Stimulated activated CD4-positive, alpha-beta T cell treated with anti-CD3 and anti-CD28 coated beads, Interleukin-4, amount 100 ng/mL, for 48 hours (primary cell): Measurements from ENCODE around the gene NTS.

Experiments
- DNase-seq, 2 donors: peaks; one replicate each; pipeline ENCODE4 v3.0.0-alpha.2; 2020; ENCODE audit warnings: low read depth in 2 of 2

The NTS gene

GRCh38 chr12:85874031-85874461, at the start of gene NTS:
Gene NTS, plus strand, starts transcription at chr12:85874295. Its CDS starts 109 bp downstream, at chr12:85874404.
- DNase-seq = no peak

DNA sequence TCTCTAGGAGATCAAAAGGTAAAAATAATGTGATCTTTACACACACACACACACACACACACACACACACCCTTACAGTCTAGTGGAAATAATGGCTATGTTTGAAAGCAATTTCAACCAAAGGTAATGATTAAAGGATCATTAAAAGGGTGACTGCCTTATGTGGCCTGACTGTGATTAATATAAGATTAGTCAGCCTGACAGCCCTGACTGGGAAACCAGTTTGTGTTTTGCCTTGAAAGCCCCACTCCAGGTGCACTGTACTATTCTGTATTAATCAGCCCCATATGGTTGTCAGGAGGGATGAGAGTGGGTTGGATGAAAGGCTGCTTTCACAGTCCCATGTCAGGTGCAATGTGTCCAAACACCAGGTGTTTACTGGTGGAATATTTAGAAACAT, 48.3 kb upstream of the NTS start:
- no peak for DNase-seq

DNA sequence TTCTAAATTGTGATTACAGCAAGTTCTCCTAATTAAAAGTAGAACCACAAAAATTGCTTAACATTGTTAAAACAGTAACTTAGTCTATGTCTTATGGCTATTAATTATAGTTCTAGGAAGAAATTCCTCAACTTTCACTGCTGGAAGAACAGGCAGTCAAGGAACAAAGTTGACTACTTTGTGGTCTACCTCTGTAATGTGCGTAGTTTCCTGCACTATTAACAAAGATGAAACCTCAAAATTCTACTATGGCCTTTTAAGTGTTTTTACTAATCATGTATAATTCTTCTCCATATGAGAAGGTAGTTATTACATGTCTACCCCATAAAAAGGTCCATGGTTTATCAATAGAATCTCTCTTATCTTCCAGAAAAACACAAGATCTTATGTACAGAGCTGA, 45.5 kb upstream of the NTS start:
- DNase-seq = no peak

GRCh38 chr12:85829391-85829790, 44.7 kb upstream of the NTS start:
- no peak for DNase-seq

DNA sequence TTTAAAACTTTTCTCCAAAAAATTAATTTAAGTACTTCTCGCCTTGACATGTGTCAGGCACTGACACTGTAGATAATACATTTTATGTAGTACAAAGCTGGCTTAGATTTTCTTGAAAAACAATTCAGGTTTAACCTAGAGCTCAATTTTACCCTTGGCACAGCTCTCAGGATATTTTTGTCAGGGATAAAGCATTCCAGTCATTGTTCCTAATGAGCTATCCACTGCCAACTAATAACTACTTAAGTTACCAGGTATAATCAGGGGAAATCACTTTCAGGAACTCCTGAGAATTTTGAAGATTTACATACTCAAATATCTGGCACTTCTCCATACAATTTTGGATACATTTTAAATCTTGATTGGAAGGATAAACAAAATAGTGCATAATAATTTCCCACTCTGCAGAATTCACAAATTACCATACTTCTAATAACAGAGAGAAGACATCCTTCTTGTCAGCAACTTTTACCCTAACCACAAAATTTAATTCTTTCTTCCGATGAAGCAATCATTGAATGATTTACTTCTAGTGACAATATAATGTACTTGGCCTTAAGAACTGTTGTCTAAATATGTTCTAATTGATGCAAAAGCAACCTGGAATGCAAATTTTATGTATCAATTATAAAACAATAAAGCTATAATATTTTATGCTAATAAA, 42.6 kb upstream of the NTS start:
- no peak for DNase-seq

DNA sequence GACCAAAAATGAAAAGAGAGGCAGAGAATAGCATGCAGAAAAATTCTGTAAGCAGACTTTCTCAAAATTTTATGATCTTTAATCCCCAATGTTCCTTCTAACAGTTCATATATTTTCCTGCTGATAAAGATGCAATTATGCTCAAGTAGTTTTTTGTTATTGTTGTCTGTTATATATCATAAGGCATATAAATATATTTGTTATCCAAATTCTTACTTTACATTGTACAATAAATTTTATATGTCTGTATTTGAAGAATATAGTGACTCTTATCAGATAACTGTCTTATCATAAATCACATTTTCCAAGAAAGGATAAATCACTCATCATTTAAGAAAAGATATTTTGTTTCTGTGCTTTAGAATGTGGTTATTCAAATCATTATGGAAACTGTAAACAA, 40.5 kb upstream of the NTS start:
- no peak for DNase-seq

DNA sequence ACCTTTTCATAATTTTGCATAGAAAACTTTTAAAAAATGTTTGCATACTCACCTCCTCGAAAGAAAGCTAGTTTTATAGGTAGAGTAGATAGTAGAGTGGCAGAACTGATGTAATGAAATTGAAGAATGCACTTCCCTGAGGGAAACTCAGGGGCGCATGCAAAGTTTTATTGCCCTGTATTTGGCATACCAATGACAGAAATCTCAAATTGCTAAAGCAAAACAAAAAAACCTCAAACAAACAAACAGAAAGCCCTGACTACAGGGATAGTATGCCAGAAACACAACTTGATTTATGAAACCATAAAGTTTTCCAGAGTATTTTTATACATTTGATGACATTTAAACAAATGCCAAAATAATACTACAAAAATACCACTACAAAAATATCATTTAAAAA, 39.7 kb upstream of the NTS start:
- no peak for DNase-seq

GRCh38 chr12:85835426-85836196, 38.5 kb upstream of the NTS start:
- DNase-seq = no peak

DNA sequence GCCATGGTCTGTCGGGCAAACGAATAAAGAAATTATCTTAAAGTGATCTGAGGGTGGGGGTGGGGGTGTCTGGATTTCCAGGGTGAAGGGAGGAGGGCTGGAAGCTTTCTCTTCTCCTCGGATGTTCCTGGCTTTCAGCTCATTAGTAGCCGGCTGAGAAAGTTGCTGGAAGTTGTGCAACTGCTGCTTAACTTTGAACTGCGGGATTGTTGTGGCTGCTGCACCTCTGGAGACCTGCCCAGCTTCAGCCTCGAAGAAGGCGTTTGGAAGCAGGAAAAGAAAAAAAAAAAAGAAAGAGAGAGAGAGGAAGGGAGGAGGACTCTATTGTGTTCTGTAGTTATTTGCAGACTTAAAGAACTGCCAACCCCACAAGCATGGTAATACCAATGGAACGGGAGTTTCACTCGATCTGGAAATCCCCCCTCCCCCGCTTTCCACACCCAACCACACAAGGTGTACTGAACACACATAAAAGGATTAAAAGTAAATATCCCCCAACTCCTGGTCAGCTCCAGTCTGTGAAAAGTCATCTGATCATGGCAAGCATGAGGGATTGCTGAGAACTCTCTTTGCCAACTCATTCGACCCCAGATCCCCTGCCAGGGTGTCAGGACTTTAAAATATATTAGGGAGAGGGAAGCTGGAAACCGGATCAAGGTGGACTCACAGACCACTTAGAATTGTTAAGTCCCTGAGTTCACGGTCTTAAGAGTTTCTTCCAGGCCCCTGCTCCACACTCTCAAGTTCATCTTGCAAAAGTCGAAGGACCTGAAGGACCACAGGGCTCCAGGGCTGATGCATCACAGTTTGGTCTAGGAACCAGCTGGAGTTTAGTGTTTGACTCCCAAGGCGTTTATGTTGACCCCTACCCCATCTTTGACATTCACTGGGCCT, 37.7 kb upstream of the NTS start, which contains the start of gene RASSF9:
RASSF9 (minus strand) TSS at position 213 of the 894 bp plus-strand sequence; CDS start at position 5, 208 bp downstream.
- DNase-seq = no peak

DNA sequence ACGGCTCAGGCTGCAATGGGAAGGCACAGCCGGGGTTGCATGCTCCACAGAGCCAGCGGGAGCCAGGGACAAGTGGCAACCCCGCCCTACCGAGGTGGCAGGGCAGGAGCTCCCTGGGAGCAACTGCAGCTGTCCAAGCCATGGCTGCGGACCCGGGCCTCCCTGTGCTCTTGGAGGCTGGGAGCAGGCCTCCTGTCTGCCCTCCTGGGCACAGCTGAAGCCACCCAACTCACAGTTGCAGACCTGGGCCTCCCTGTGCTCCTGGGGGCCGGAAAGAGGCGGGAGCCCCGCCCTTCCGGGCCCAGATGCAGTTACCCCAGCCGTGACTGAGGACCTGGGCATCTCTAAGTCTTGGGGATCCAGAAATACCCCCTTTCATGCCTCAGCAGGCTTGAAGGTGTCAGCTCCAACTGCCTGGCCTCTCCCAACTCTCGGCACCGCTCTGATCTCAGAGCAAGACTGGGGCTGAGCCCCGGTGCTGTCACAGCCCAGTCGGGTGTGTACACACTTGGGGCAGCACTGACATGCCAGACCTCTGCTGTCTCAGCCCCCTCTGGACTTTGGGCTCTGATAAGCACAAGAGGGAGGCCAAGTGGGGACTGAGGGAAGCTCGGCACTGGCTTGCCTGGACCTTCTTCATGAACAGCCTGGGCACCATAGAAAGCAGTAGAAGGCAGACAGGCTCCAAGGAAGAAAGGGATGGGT, 30.3 kb upstream of the NTS start:
- no peak for DNase-seq

DNA sequence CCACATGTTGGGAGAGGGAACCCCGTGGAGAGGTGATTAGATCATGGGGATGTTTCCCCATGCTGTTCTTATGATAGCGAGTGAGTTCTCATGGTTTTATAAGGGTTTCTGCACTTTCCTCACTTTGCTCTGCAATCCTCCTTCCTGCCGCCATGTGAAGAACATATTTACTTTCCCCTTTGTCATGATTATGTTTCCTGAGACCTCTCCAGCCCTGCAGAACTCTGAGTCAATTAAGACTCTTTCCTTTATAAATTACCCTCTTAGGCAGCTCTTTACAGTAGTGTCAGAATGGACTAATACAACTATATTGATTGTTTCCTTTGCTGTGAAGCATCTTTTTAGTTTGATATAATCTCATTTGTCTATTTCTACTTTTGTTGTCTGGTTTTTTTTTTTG, 24.8 kb upstream of the NTS start:
- DNase-seq = no peak

GRCh38 chr12:85855305-85855704, 18.8 kb upstream of the NTS start:
- no peak for DNase-seq

GRCh38 chr12:85856966-85857365, 17.1 kb upstream of the NTS start:
- no peak for DNase-seq

- DNase-seq = no peak
These were observed 8.2 kb upstream of the NTS start for GRCh38 chr12:85865890-85866289.

DNA sequence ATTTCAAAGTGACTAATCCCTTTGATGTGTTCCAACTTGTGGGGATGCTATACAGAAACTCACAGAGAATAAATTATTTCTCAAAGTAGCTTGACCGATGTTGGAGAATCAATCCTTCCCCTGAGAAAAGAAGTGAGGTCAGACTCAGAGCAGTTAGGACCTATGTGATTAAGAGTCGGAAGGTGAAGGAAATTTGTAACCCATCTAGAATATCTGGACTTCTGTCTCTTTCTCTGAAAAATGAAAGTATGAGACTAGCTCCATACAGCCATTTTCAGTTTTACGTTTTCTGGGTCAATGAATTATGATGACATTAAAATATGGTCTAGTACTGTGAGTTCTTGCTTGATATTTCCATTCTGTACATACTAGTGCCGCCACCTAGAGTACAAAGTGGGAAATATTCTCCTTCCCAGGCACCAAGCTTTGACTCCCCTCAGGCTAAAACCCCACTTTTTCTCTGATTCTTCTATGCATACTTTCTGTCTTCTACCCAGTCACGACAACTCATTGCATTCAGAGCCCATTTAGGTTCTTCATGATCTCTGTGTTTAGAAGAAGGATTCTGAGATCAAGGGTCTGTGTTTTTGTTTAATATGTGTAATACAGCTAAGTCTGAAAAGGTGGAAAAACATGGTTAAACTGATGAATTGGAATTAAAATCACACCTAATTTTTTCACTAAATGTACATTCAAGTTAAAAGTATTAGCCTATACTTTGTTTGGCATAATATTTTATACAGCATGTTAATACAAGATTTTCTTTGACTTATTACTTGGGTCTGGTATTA, 6.9 kb upstream of the NTS start:
- DNase-seq = no peak

- DNase-seq = no peak
These were observed 1.5 kb upstream of the NTS start for GRCh38 chr12:85872497-85873091.

GRCh38 chr12:85877459-85877858, 3.4 kb downstream of the NTS start:
- no peak for DNase-seq

DNA sequence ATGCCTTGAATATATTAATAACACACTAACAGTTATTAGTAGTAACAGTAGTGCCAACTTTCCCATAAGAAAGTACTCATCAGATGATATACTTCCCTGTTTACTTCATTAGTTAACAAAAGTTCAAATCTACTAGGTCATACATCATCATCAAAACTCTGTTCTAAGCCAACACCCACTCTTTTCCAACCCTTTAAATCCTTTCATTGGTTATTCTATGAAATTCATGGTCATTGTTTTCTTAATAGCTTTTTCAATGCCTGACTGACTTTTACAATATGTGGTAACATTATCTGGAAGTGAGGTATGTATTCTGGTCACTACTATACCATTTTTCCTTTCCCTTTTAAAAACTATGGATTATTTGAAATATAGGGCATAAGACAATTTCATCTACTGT, 9.7 kb downstream of the NTS start:
- no peak for DNase-seq

- no peak for DNase-seq
These were observed 20.6 kb downstream of the NTS start for GRCh38 chr12:85894653-85895052.

- DNase-seq = no peak
These were observed 46.3 kb downstream of the NTS start for GRCh38 chr12:85920324-85920947.
